GM19455 (cell line): ENCODE results near the gene CD36.

Experiments used
- ATAC-seq: cut with Tn5 transposase; IDR thresholded peaks from one replicate; pipeline ENCODE4 v1.9.1; 2021; ENCODE audit not compliant: unreplicated experiment

The CD36 gene

GRCh38 chr7:80623503-80624252 lies 14.8 kb upstream of the CD36 start:
- ATAC-seq: no peak

GRCh38 chr7:80624763-80625162 lies 13.7 kb upstream of the CD36 start:
- no peak for ATAC-seq

DNA sequence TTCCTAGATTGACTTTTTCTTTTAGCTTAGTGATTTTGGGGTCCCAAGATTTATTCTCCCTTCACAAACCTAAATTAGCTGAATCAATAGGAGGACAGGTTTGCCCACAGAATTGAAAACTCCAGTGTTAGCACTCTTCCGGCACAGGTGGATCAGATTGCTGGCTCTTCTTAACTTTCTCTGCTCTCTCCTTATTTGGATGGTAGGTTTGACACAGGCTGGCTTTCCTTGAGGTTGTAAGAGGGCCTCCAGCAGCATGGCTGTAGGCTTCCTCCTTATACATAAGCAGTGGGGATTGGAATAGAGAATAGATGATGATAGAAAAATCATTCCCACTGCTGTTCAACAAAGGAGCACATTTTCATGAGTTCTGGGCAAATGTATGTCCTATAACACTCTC lies 9.4 kb upstream of the CD36 start:
- ATAC-seq: no peak

DNA sequence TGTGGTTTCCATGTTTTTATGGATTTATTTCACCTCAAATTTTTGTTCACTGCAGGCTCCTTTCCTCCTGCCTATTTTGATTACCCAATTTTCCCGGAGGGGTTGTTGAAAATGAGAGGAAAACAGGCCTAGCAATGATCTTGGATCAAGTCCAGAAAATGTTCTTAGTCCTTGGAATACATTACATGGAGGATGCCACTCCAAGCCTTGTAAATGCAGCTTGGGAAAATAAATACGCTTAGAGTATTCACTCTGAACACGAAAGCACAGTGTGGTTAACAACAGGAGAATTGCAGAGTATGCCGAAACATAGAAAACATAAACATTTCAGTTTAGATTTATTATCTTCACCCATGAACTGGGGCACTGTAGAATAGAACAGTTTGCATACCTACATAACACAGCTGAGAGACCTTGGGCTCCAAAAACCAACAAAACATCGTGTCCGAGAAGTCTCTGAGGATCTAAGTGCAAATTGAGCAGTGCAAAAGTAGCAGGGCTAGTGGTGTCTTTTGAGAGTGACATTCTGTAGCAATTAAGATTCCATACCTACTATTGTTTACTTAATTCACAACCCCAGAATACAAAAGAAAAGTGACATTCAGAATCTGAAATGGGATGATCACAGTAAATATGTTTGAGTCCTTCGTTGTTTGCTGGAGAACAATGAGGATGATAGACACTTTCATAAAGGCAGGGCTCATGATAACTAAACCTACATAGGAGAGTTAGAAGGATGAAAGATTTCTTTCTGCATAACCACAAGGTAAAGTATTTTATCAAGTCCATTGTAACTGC lies 7.6 kb upstream of the CD36 start:
- ATAC-seq: no peak

DNA sequence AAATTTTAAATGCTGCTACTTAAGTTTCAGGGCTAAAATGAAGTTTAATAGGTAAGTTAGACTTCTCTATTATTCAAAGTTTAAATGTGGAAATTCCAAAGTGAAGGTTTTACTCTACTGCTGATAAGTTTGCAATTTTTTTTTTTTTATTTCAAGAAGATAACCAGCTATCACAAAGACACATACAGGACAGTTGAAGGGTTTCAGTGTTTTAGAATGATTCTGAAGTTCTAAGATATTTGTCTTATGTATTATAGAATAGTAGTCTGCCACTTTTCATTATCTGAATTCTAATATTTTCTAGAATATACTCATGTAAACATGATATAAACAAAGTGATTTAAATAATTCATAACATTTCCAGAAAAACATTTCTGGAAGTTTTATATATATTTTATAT lies 7.0 kb upstream of the CD36 start:
- ATAC-seq: no peak

GRCh38 chr7:80632139-80632538 lies 6.3 kb upstream of the CD36 start:
- no peak for ATAC-seq

DNA sequence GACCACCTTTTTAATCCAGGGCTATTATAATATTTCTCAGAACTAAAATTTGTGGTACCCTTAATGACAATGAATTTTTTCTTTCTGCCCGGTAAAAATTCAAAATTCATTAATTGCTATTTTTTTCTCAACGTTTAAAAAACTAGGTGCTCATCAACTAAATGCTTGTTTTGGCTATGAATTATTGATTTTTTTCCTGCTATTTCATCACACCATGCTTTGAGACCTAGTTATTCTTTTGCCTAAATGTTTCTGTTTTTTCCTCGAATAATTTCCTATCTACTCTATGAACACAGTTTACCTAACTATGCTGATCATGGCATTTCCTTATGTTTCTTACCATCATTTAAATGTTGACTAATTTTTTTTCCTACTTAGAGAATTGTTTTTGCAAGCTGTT lies 5.6 kb upstream of the CD36 start:
- no peak for ATAC-seq

GRCh38 chr7:80634505-80634904 lies 3.9 kb upstream of the CD36 start:
- no peak for ATAC-seq

DNA sequence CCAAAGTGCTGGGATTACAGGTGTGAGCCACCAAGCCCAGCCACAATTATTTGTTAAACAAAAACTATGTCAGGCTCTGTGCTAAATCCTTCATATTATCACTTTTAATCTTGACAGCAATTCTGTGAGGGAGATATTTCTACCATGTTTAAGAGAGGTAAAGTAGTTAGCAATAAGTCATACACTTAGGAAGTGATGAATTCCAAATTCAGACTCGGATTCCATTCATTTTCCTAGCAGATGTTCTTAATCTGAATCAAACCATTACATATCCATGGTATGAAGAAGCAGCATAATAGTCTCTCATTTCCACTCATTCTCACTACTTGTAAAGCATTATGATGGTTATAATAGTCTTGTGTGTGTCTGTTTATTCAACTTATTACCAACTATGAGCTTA lies 2.9 kb upstream of the CD36 start:
- ATAC-seq: no peak

- ATAC-seq: no peak
These were observed 2.4 kb upstream of the CD36 start for GRCh38 chr7:80635998-80636397.

DNA sequence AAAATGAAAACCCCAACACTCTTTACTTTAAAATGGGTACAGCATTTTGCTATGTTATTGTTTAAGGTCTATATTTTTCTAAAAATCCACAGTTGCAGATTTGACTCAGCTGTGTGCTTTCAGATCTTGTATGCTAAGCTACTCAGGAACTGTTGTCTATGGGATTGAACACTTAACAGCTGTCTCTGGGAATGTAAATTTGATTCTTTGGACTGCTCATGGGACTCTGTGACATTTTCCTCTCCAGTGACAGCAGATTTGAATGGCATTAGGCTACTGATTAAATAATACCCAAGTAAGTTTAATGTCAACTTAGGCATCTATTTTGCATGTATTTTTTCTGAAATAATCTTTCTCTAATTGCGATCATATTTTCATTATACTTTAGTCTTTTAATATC lies 1.7 kb upstream of the CD36 start:
- ATAC-seq: no peak

GRCh38 chr7:80637454-80637853 lies 988 bp upstream of the CD36 start:
- ATAC-seq: no peak

DNA sequence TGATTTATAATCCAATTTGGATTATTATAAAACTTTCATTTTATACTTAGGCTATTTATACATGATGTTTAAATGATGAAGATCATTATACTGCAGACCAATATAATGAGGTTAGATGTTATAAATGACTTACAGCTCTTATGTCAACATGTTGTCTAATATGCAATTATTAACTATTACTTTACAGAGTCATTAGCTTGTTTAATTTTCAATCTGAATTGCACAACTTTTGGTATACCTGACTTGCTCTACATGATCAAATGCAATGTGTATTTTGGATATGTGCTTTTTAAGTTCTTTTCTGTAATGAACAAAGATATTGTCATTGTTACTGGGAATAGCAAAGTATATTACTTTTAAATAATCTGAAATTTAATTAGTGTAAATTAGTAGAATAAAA lies 569 bp downstream of the CD36 start:
- no peak for ATAC-seq

DNA sequence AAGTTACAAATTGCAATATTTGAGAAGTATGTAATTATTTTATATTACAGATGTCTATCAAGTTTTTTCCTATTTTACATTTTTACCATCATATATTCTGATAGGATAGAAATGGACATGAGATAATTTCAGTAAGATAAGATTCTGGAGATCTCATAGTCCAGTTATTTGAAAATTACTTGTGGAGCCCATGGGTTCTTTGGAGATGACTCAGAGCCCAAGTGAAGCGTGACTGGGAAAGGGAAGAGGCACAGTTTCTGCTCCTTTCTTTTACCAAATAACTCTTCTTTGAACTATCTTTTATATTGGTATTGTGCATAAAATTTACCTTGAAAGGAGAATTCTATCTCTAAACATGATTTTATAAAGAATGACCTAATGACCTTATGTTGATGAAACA lies 2.4 kb downstream of the CD36 start:
- ATAC-seq: no peak

- ATAC-seq: no peak
These were observed 3.1 kb downstream of the CD36 start for GRCh38 chr7:80641548-80641947.

GRCh38 chr7:80642871-80643270 lies 4.4 kb downstream of the CD36 start:
- no peak for ATAC-seq

- ATAC-seq: no peak
These were observed 5.0 kb downstream of the CD36 start for GRCh38 chr7:80643336-80643915.

DNA sequence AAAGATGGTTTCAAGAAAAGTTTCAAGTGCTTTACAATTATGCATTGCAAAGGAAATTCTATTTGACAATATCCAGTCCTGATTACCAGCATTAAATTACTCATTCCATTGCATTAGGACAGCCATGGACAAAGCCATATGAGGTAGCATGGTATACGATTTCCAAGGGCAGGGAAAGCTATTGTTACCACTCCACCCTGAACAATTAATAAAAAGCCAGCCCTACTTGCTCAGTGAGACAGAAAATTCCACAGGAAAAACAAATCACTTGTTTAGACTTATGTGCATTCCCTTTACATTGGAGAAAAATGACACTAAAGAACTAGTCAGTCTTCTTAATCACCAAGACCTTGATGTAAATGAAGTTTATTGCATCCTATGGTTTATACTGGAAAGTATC lies 5.6 kb downstream of the CD36 start:
- no peak for ATAC-seq

- no peak for ATAC-seq
These were observed 7.8 kb downstream of the CD36 start for GRCh38 chr7:80646083-80646865.

DNA sequence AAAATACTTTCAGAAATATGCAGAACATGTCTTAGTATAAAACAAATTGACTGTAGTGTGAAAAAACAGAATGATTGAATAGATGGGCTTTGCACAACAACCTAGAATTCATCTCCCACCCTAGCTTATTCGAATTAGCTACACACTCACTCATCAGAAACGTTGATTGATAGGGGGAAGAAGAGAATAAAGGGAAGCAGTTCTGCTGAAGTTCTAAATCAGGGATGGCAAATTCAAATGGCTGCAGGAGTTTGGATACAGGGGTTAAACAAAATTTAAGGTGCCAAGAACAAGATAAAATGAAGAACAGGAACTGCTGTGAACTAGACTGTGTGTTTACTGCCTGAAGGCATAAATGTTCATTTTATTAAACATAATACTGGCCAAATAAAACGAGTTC lies 9.0 kb downstream of the CD36 start:
- ATAC-seq: no peak

DNA sequence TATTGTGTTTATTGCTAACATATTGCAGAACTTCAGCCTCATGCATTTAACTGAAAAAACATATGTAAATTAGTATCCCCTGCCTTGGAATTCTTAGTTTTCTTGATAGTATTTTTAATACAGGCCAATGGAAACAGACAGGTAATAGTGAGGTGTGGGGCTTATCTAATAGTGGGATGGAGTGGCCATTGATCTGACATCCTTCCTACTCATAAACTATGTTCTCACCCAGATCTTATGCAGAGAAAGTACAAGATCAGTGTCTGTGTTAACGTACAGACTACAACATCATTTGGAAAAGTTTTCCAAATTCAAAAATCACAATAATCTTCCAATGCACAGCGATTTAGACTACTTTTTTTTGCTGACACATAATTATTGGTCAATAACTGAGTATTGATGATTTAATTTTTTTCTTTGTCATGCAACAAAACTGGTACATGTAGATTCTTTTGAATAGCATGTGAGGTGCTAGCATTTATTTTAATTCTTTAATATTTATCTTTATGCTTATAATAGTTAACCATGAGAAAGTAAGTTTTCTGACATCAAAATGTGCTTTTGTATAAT lies 9.7 kb downstream of the CD36 start:
- ATAC-seq: no peak
